Colonic mucosa (tissue), 4 donors: ENCODE data around the gene SMIM3. TPM values are rescaled to one million over a fixed set of nuclear protein-coding genes. Genes with fewer than 3 reads are reported as not detected.

Source experiments
- DNase-seq: peaks from one replicate; pipeline ENCODE4 v3.0.0-alpha.2; 2020
- H3K27ac ChIP-seq: fragments of 200-600 bp; one replicate; pipeline ENCODE4 v1.8.0; 2021
- H3K27me3 ChIP-seq: fragments of 200-600 bp; one replicate; pipeline ENCODE4 v1.8.0; 2021
- H3K36me3 ChIP-seq: fragments of 200-600 bp; one replicate; pipeline ENCODE4 v1.8.0; 2021
- H3K4me1 ChIP-seq: fragments of 200-600 bp; one replicate; pipeline ENCODE4 v1.8.0; 2021; ENCODE audit warnings: mild to moderate bottlenecking
- H3K4me3 ChIP-seq: fragments of 200-600 bp; one replicate; pipeline ENCODE4 v1.8.0; 2021
- H3K9ac ChIP-seq, 2 donors: one replicate each; pipeline ENCODE4 v1.7.0; 2013; ENCODE audit warnings: control low read depth in 2 of 2, low read depth in 2 of 2, low read length in 2 of 2
- H3K9me3 ChIP-seq: fragments of 200-600 bp; one replicate; pipeline ENCODE4 v1.8.0; 2021
- CTCF ChIP-seq: fragments of 200-600 bp; IDR thresholded peaks from one replicate; pipeline ENCODE4 v1.8.0; 2022; ENCODE audit warnings: antibody characterized with exemption, mild to moderate bottlenecking
- intact Hi-C: fragments of 100-400 bp; cut with DNase I; formaldehyde crosslinking; loops from one replicate; pipeline ENCODE4 v1.14.1; 2022
- total RNA-seq, 2 donors: library from RNA; stranded (reverse); fragmentation: NEBNext Ultra II Directional in 1 of 2; extraction: Animal tissue kit (Norgen Biotek cat#: 25700) in 1 of 2; gene quantifications; one replicate each; pipeline ENCODE4 v1.2.1, GENCODE V29; 2021
- donor health status: healthy.
- donor health status: DM: no; HTN: no; CAD: no.
- donor health status: DM: no; HTN: no; CAD: no.

Gene SMIM3
- total RNA-seq, 2 donors from 2014 or later: 10.1 to 12.6 TPM

DNA sequence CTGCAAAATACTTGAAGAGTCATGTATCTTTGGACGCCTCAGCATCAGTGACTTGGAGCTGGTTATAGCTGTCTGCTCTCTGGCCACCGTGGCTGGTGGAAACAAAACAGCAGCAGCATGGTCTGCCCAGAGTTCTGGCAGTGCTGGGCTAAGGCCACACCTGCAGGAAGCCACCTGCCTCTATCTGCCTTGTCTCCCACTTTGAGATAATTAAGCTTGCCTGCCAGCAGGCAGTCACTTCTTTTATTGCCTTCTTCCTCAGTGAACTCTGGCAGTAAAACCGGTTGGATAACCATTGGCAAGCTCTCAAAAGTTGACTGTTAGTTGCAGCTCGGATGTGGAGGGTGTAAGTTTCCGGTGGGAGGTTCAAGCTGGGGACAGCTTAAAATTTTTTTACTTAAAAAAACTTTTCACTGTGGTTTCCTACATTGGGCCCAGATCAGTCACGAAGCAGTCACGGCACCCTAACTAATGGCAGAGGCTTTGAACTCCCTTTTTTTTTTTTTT is 4.9 kb downstream of the SMIM3 start:
- H3K4me3 ChIP-seq: no peak overlapping the region
- intact Hi-C loops: no loop called here
- peak overlapping the region in 1 of 2 donors; percentile 47 for H3K9ac ChIP-seq
- H3K4me1 ChIP-seq: peaks cover 40% of the 10 kb centered on the region
- peak overlapping the region; percentile 82 for H3K27ac ChIP-seq
- no peak for TF ChIP-seq CTCF
- peak; percentile 88 for DNase-seq
- H3K27me3 ChIP-seq: no peaks in the 10 kb centered on the region
- H3K9me3 ChIP-seq: no peaks in the 10 kb centered on the region
- H3K36me3 ChIP-seq: no peaks in the 10 kb centered on the region

DNA sequence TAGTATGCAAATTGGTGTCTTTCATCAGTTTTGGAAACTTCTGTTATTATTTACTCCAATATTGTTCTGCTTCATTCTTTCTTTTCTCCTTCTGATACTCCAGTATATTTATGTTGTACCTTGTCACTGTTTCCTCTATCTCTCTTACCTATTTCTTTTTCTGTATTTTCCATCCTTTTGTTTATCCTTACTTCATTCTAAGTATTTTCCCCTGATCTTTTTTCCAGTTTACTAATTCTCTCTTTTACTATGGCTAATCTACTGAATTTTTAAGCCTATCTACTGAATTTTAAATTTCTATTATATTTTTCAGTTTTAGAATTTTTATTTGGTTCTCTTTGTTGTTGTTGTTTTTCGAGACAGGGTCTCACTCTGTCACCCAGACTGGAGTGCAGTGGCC is 7.4 kb downstream of the SMIM3 start:
- no peaks in the 10 kb centered on the region for H3K9me3 ChIP-seq
- peaks cover 27% of the 10 kb centered on the region for H3K4me1 ChIP-seq
- no peak for TF ChIP-seq CTCF
- intact Hi-C loops: no loop called here
- no peak overlapping the region for H3K4me3 ChIP-seq
- H3K9ac ChIP-seq: no peak overlapping the region
- DNase-seq: no peak
- no peak overlapping the region for H3K27ac ChIP-seq
- no peaks in the 10 kb centered on the region for H3K27me3 ChIP-seq
- H3K36me3 ChIP-seq: no peaks in the 10 kb centered on the region

GRCh38 chr5:150786876-150787275 is 8.3 kb downstream of the SMIM3 start:
- H3K9ac ChIP-seq: no peak overlapping the region
- H3K36me3 ChIP-seq: no peaks in the 10 kb centered on the region
- no peaks in the 10 kb centered on the region for H3K27me3 ChIP-seq
- peaks cover 18% of the 10 kb centered on the region for H3K4me1 ChIP-seq
- H3K27ac ChIP-seq: peak overlapping the region; percentile 14
- no peak overlapping the region for H3K4me3 ChIP-seq
- no peak for DNase-seq
- no peaks in the 10 kb centered on the region for H3K9me3 ChIP-seq
- no peak for TF ChIP-seq CTCF
- intact Hi-C loops: no loop called here

DNA sequence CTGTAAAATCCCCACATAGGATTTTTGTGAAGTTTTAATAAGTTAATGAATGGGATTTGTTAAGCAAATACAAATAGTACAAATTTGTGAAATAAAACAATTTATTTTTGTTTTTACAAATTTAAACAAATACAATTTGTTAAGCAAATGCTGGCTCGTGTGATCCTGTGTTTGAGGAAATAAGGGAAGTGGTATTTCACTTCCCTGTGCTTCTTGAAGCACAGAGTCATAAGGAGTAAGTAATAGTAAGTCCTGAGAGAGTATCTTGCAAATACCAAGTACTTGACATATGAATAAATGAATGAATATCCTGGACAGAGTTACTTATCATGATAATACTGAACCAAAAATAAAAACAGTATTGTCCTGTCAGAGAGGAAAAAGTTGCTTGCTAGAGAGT is 9.1 kb downstream of the SMIM3 start:
- H3K4me1 ChIP-seq: peaks cover 18% of the 10 kb centered on the region
- no peaks in the 10 kb centered on the region for H3K9me3 ChIP-seq
- H3K27ac ChIP-seq: peak overlapping the region; percentile 14
- no peak overlapping the region for H3K4me3 ChIP-seq
- no peaks in the 10 kb centered on the region for H3K36me3 ChIP-seq
- intact Hi-C loops: no loop called here
- no peak overlapping the region for H3K9ac ChIP-seq
- H3K27me3 ChIP-seq: no peaks in the 10 kb centered on the region
- no peak for TF ChIP-seq CTCF
- no peak for DNase-seq

DNA sequence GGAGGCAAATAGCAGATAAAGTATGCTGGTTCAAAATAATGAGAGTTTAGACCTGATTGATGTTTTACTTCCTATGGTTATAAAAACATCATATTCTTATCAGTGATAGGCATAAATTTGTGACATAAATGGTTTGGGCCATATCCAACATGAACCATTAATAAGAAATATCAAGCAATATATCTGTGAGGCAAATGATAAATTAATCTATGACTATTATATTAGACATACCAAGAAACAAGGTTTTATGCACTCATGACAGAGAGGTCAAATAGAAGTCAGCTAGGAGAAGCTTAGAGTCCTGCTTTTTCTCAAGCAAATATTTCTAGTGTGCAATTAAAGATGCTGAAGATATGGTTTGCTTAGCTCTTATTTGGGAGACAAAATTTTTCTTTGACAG is 10.4 kb downstream of the SMIM3 start:
- no peaks in the 10 kb centered on the region for H3K9me3 ChIP-seq
- H3K36me3 ChIP-seq: no peaks in the 10 kb centered on the region
- H3K27ac ChIP-seq: peak overlapping the region; percentile 44
- H3K9ac ChIP-seq: no peak overlapping the region
- DNase-seq: no peak
- no peak for TF ChIP-seq CTCF
- intact Hi-C loops: no loop called here
- no peak overlapping the region for H3K4me3 ChIP-seq
- H3K27me3 ChIP-seq: no peaks in the 10 kb centered on the region
- H3K4me1 ChIP-seq: peaks cover 8% of the 10 kb centered on the region

- no peak overlapping the region for H3K9ac ChIP-seq
- peak overlapping the region; percentile 56 for H3K27ac ChIP-seq
- H3K4me3 ChIP-seq: no peak overlapping the region
- H3K27me3 ChIP-seq: no peaks in the 10 kb centered on the region
- TF ChIP-seq CTCF: no peak
- intact Hi-C loops: no loop called here
- no peaks in the 10 kb centered on the region for H3K9me3 ChIP-seq
- H3K4me1 ChIP-seq: peaks cover 3% of the 10 kb centered on the region
- no peak for DNase-seq
- H3K36me3 ChIP-seq: no peaks in the 10 kb centered on the region
These were observed 10.9 kb downstream of the SMIM3 start for GRCh38 chr5:150789450-150789849.
